ENCODE results near the gene AMHR2.

Gene AMHR2

GRCh38 chr12:53453953-53454640 lies 30.4 kb downstream of the AMHR2 start:
- DNase-seq, result no peak

- no peak for DNase-seq
Measured at GRCh38 chr12:53454707-53455106, 31.1 kb downstream of the AMHR2 start.

- DNase-seq, result no peak
Measured at GRCh38 chr12:53456654-53457366, 33.2 kb downstream of the AMHR2 start.

- DNase-seq, result no peak
Measured at GRCh38 chr12:53459097-53459496, 35.4 kb downstream of the AMHR2 start.

GRCh38 chr12:53461059-53461458 lies 37.4 kb downstream of the AMHR2 start:
- DNase-seq, result no peak

GRCh38 chr12:53461591-53461990 lies 37.9 kb downstream of the AMHR2 start:
- DNase-seq, result no peak

- DNase-seq, result no peak
Measured at GRCh38 chr12:53462935-53463334, 39.3 kb downstream of the AMHR2 start.

GRCh38 chr12:53463802-53464560 lies 40.3 kb downstream of the AMHR2 start:
- no peak for DNase-seq

GRCh38 chr12:53464685-53465418 lies 41.2 kb downstream of the AMHR2 start:
- no peak for DNase-seq

GRCh38 chr12:53465679-53466078 lies 42.0 kb downstream of the AMHR2 start:
- DNase-seq, result no peak

GRCh38 chr12:53466640-53467039 lies 43.0 kb downstream of the AMHR2 start:
- DNase-seq, result no peak

- DNase-seq, result no peak
Measured at GRCh38 chr12:53467082-53467481, 43.4 kb downstream of the AMHR2 start.

GRCh38 chr12:53467880-53468279 lies 44.2 kb downstream of the AMHR2 start:
- DNase-seq, result no peak

- no peak for DNase-seq
Measured at GRCh38 chr12:53468282-53468681, 44.6 kb downstream of the AMHR2 start.

GRCh38 chr12:53472056-53472582 lies 48.5 kb downstream of the AMHR2 start:
- DNase-seq, result no peak

GRCh38 chr12:53474077-53474476 lies 50.4 kb downstream of the AMHR2 start:
- no peak for DNase-seq

GRCh38 chr12:53474819-53475218 lies 51.2 kb downstream of the AMHR2 start:
- no peak for DNase-seq

GRCh38 chr12:53476769-53477209 lies 53.1 kb downstream of the AMHR2 start:
- no peak for DNase-seq

GRCh38 chr12:53478865-53479264 lies 55.2 kb downstream of the AMHR2 start:
- DNase-seq, result no peak

GRCh38 chr12:53479331-53479730 lies 55.7 kb downstream of the AMHR2 start:
- no peak for DNase-seq

GRCh38 chr12:53480491-53481442 lies 57.1 kb downstream of the AMHR2 start:
- no peak for DNase-seq

Data from left hindlimb (tissue), 1 donor.